HepG2 (cell line): ENCODE results near the gene PHACTR3. TPM values are rescaled to one million over a fixed set of nuclear protein-coding genes. Genes with fewer than 3 reads are reported as not detected.

Source experiments
- ATF6 ChIP-seq: sonication (generic); formaldehyde crosslinking; conservative IDR thresholded peaks from 2 replicates; pipeline ENCODE4 v1.4.0; 2020; ENCODE audit warnings: missing genetic modification reagents
- FOXA1 ChIP-seq, 2 experiments: fragments of 450-650 bp in 1 of 2; sonication (generic) in 1 of 2; formaldehyde crosslinking in 1 of 2; IDR thresholded peaks; 2 replicates each; pipeline versions ENCODE4 v1.4.0 to v1.6.1; 2016 to 2020; ENCODE audit warnings: missing genetic modification reagents in 1 of 2
- KIAA2018 ChIP-seq: sonication (generic); formaldehyde crosslinking; IDR thresholded peaks from 2 replicates; pipeline ENCODE4 v1.5.0; 2020; ENCODE audit warnings: mild to moderate bottlenecking, missing genetic modification reagents, borderline replicate concordance
- MZF1 ChIP-seq: sonication (generic); formaldehyde crosslinking; IDR thresholded peaks from 2 replicates; pipeline ENCODE4 v1.8.1; 2023; ENCODE audit warnings: mild to moderate bottlenecking, missing genetic modification reagents, borderline replicate concordance
- RAD51 ChIP-seq: fragments of 450-650 bp; IDR thresholded peaks from 2 replicates; pipeline ENCODE4 v1.6.1; 2016; ENCODE audit warnings: borderline replicate concordance
- YEATS4 ChIP-seq: sonication (generic); formaldehyde crosslinking; IDR thresholded peaks from 2 replicates; pipeline ENCODE4 v1.4.0; 2020; ENCODE audit warnings: missing genetic modification reagents, borderline replicate concordance
- ZBTB33 ChIP-seq: sonication (generic); formaldehyde crosslinking; IDR thresholded peaks from 2 replicates; pipeline ENCODE4 v1.4.0; 2020; ENCODE audit warnings: missing genetic modification reagents
- polyA plus RNA-seq, 8 experiments: library from polyadenylated mRNA; depleted of rRNA in 3 of 8; stranded (reverse) in 7 of 8; unstranded in 1 of 8; fragments of >200 nt; fragmentation: Illumina TruSeq in 4 of 8; extraction: Trizol in 4 of 8; gene quantifications; 2 replicates each; pipeline versions ENCODE4 v1.2.1 to v1.2.3, GENCODE V29; 2011 to 2016; ENCODE audit warnings: low read depth in 4 of 8, missing spikeins in 1 of 8, mixed read lengths in 1 of 8; ENCODE audit not compliant: insufficient read depth in 1 of 8
- total RNA-seq, 5 experiments: library from RNA; depleted of rRNA; stranded (reverse); fragments of >200 nt; fragmentation: Illumina TruSeq; extraction: Trizol; gene quantifications; 2 replicates each; pipeline ENCODE4 v1.2.3, GENCODE V29; 2016; ENCODE audit warnings: low read depth in 1 of 5

The PHACTR3 gene
- total and polyA plus RNA-seq, 2 of the 13 experiments (the other 11 are each of a cell fraction or from before 2014, with no cell fraction given): not detected

GRCh38 chr20:59684685-59685242 is 80.4 kb downstream of the PHACTR3 start (continued):
- no peak for TF ChIP-seq KIAA2018
- TF ChIP-seq ZBTB33 (CRISPR knock-in tag): no peak
- TF ChIP-seq YEATS4 (CRISPR knock-in tag): no peak
- TF ChIP-seq MZF1 (CRISPR knock-in tag): no peak
- no peak for TF ChIP-seq RAD51
- no peak for TF ChIP-seq FOXA1 (IDR thresholded peaks at IDR 0.05)
- no peak for TF ChIP-seq FOXA1 (CRISPR knock-in tag; IDR thresholded peaks at IDR 0.05)
- TF ChIP-seq ATF6 (CRISPR knock-in tag): no peak
